HEK293 (cell line): ENCODE results near the gene MT1A.

Experiments used
- CTCF ChIP-seq: fragments of 450-650 bp; formaldehyde crosslinking; IDR thresholded peaks from 2 replicates; pipeline ENCODE4 v1.5.1; 2016; ENCODE audit warnings: missing biosample characterization, missing genetic modification characterization
- EGR2 ChIP-seq: fragments of 450-650 bp; formaldehyde crosslinking; IDR thresholded peaks from 2 replicates; pipeline ENCODE4 v1.5.1; 2016; ENCODE audit warnings: low read depth, missing biosample characterization, missing genetic modification characterization
- GLI4 ChIP-seq: fragments of 450-650 bp; formaldehyde crosslinking; IDR thresholded peaks from 2 replicates; pipeline ENCODE4 v1.5.1; 2016; ENCODE audit warnings: missing biosample characterization, missing genetic modification characterization
- KLF10 ChIP-seq: fragments of 450-650 bp; IDR thresholded peaks from 2 replicates; pipeline ENCODE4 v1.5.1; 2018; ENCODE audit warnings: missing biosample characterization, mild to moderate bottlenecking, missing genetic modification characterization
- KLF7 ChIP-seq: fragments of 450-650 bp; formaldehyde crosslinking; IDR thresholded peaks from 2 replicates; pipeline ENCODE4 v1.5.1; 2016; ENCODE audit warnings: missing biosample characterization, missing genetic modification characterization, borderline replicate concordance
- PRDM4 ChIP-seq: fragments of 450-650 bp; formaldehyde crosslinking; IDR thresholded peaks from 2 replicates; pipeline ENCODE4 v1.5.1; 2017; ENCODE audit warnings: missing biosample characterization, missing genetic modification characterization
- WT1 ChIP-seq: fragments of 450-650 bp; formaldehyde crosslinking; IDR thresholded peaks from 2 replicates; pipeline ENCODE4 v1.5.1; 2016; ENCODE audit warnings: missing biosample characterization, missing genetic modification characterization
- ZBTB17 ChIP-seq: fragments of 450-650 bp; formaldehyde crosslinking; IDR thresholded peaks from 2 replicates; pipeline ENCODE4 v1.5.1; 2016; ENCODE audit warnings: missing biosample characterization, missing genetic modification characterization
- ZBTB44 ChIP-seq: fragments of 450-650 bp; IDR thresholded peaks from 2 replicates; pipeline ENCODE4 v1.5.1; 2018; ENCODE audit warnings: missing biosample characterization, mild to moderate bottlenecking, missing genetic modification characterization
- ZFHX2 ChIP-seq: fragments of 450-650 bp; formaldehyde crosslinking; conservative IDR thresholded peaks from 2 replicates; pipeline ENCODE4 v1.5.1; 2016; ENCODE audit warnings: missing biosample characterization, missing genetic modification characterization
- ZNF174 ChIP-seq: fragments of 450-650 bp; formaldehyde crosslinking; IDR thresholded peaks from 2 replicates; pipeline ENCODE4 v1.5.0; 2017; ENCODE audit warnings: missing biosample characterization, mild to moderate bottlenecking, missing genetic modification characterization
- ZNF184 ChIP-seq: fragments of 450-650 bp; IDR thresholded peaks from 2 replicates; pipeline ENCODE4 v1.5.1; 2018; ENCODE audit warnings: missing biosample characterization, mild to moderate bottlenecking, missing genetic modification characterization
- ZNF2 ChIP-seq: fragments of 450-650 bp; formaldehyde crosslinking; IDR thresholded peaks from 2 replicates; pipeline ENCODE4 v1.5.1; 2016; ENCODE audit warnings: missing biosample characterization, missing genetic modification characterization
- ZNF202 ChIP-seq: fragments of 450-650 bp; formaldehyde crosslinking; IDR thresholded peaks from 2 replicates; pipeline ENCODE4 v1.5.1; 2016; ENCODE audit warnings: missing biosample characterization, missing genetic modification characterization, borderline replicate concordance
- ZNF280D ChIP-seq: fragments of 450-650 bp; formaldehyde crosslinking; IDR thresholded peaks from 2 replicates; pipeline ENCODE4 v1.5.1; 2016; ENCODE audit warnings: missing biosample characterization, missing genetic modification characterization
- ZNF302 ChIP-seq: fragments of 450-650 bp; formaldehyde crosslinking; IDR thresholded peaks from 2 replicates; pipeline ENCODE4 v1.5.1; 2016; ENCODE audit warnings: missing biosample characterization, missing genetic modification characterization, low read depth
- ZNF335 ChIP-seq: fragments of 450-650 bp; formaldehyde crosslinking; conservative IDR thresholded peaks from 2 replicates; pipeline ENCODE4 v1.5.1; 2016; ENCODE audit warnings: missing biosample characterization, missing genetic modification characterization
- ZNF510 ChIP-seq: fragments of 450-650 bp; formaldehyde crosslinking; IDR thresholded peaks from 2 replicates; pipeline ENCODE4 v1.5.1; 2018; ENCODE audit warnings: mild to moderate bottlenecking, missing genetic modification characterization, missing biosample characterization; ENCODE audit not compliant: insufficient replicate concordance
- ZNF530 ChIP-seq: fragments of 450-650 bp; formaldehyde crosslinking; IDR thresholded peaks from 2 replicates; pipeline ENCODE4 v1.5.1; 2016; ENCODE audit warnings: low read depth, missing biosample characterization, missing genetic modification characterization
- ZNF558 ChIP-seq: fragments of 450-650 bp; formaldehyde crosslinking; IDR thresholded peaks from 2 replicates; pipeline ENCODE4 v1.5.1; 2016; ENCODE audit warnings: missing biosample characterization, missing genetic modification characterization
- ZNF621 ChIP-seq: fragments of 450-650 bp; formaldehyde crosslinking; IDR thresholded peaks from 2 replicates; pipeline ENCODE4 v1.5.1; 2017; ENCODE audit warnings: missing biosample characterization, missing genetic modification characterization
- ZNF654 ChIP-seq: fragments of 450-650 bp; formaldehyde crosslinking; IDR thresholded peaks from 2 replicates; pipeline ENCODE4 v1.5.1; 2016; ENCODE audit warnings: low read depth, missing biosample characterization, missing genetic modification characterization
- ZNF692 ChIP-seq: fragments of 450-650 bp; formaldehyde crosslinking; IDR thresholded peaks from 2 replicates; pipeline ENCODE4 v1.5.1; 2016; ENCODE audit warnings: missing biosample characterization, missing genetic modification characterization
- ZNF747 ChIP-seq: fragments of 450-650 bp; formaldehyde crosslinking; IDR thresholded peaks from 2 replicates; pipeline ENCODE4 v1.5.1; 2016; ENCODE audit warnings: missing biosample characterization, missing genetic modification characterization
- ZSCAN5A ChIP-seq: fragments of 450-650 bp; formaldehyde crosslinking; IDR thresholded peaks from 2 replicates; pipeline ENCODE4 v1.5.1; 2016; ENCODE audit warnings: missing biosample characterization, missing genetic modification characterization

MT1A gene

GRCh38 chr16:56620339-56620897 lies 18.0 kb upstream of the MT1A start (continued):
- TF ChIP-seq PRDM4 (no peak), ZNF654 (tag by site-specific recombination) (no peak), ZNF530 (tag by site-specific recombination) (no peak), GLI4 (tag by site-specific recombination) (no peak), ZNF202 (tag by site-specific recombination) (no peak), ZNF184 (tag by site-specific recombination) (no peak), KLF7 (tag by site-specific recombination) (no peak), ZNF2 (no peak), EGR2 (tag by site-specific recombination) (no peak; the same call in 1 of the 2 replicates), ZNF280D (tag by site-specific recombination) (no peak), ZNF692 (no peak), WT1 (tag by site-specific recombination) (peak; percentile 61; the same call in 1 of the 2 replicates), ZNF510 (tag by site-specific recombination) (no peak), ZNF335 (tag by site-specific recombination) (no peak), ZBTB17 (tag by site-specific recombination) (no peak), ZNF747 (tag by site-specific recombination) (no peak), ZBTB44 (no peak), KLF10 (tag by site-specific recombination) (no peak), ZNF174 (tag by site-specific recombination) (no peak), ZNF558 (tag by site-specific recombination) (no peak), ZNF621 (tag by site-specific recombination) (no peak), ZNF302 (tag by site-specific recombination) (no peak), ZFHX2 (tag by site-specific recombination) (0 out of 2 replicates have a peak, but pooled peaks have one; percentile 13), CTCF (tag by site-specific recombination) (no peak), ZSCAN5A (tag by site-specific recombination) (no peak)
